K562 (cell line): ENCODE results near the gene SNAI1. TPM values are rescaled to one million over a fixed set of nuclear protein-coding genes. Genes with fewer than 3 reads are reported as not detected.

Experiments used
- ATAC-seq: fragments of 200-7000 bp; cut with Tn5 transposase; 3 replicates; pipeline ENCODE4 v1.9.1; 2020; ENCODE audit warnings: moderate library complexity
- BruUV-seq: library from RNA; stranded (reverse); fragments of 400-500 nt; replicated peaks from 2 replicates; lab custom pipeline; 2021; lab: Mats Ljungman, UMichigan
- CTCF ChIA-PET: fragments of 300-600 bp; formaldehyde crosslinking; extraction: SDS; loops from one replicate; lab custom pipeline; 2021; ENCODE audit warnings: low intra/inter-chr PET ratio; lab: Yijun Ruan, JAX
- POLR2A ChIA-PET: fragments of 300-600, 350-650 bp; sonication (Branson Sonifier 250); formaldehyde crosslinking; extraction: SDS; loops from one replicate; lab custom pipeline; 2021; ENCODE audit warnings: antibody characterized with exemption, inconsistent platforms; lab: Yijun Ruan, JAX
- DNase-seq, 4 experiments: peaks; one replicate each; pipeline versions ENCODE4 v3.0.0 to v3.0.0-alpha.2; 2011 to 2018; ENCODE audit warnings: low spot score in 3 of 4, mixed read lengths in 3 of 4; ENCODE audit errors: extremely low read depth in 1 of 4
- FAIRE-seq: peaks from 2 replicates; lab custom pipeline; 2011; peaks lifted over from hg19 to GRCh38; lab: Jason Lieb, UNC
- H2AFZ ChIP-seq: 2 replicates; pipeline ENCODE4 v1.6.0; 2011; ENCODE audit warnings: low read depth, low read length, control low read depth, inconsistent platforms
- H3K27ac ChIP-seq: fragments of 200-600 bp; 3 replicates; pipeline ENCODE4 v1.8.0; 2011; ENCODE audit warnings: low read depth, mild to moderate bottlenecking, control low read depth, inconsistent platforms, low read length, moderate library complexity, mixed read lengths; ENCODE audit errors: extremely low read depth
- H3K27me3 ChIP-seq, 2 experiments: fragments of 300-600 bp in 1 of 2; 2 replicates in 1 of 2; 3 replicates in 1 of 2; pipeline versions ENCODE4 v1.6.0 to v1.8.0; 2011; ENCODE audit warnings: inconsistent platforms in 2 of 2, low read length in 2 of 2, mild to moderate bottlenecking in 1 of 2, mixed read lengths in 1 of 2, moderate library complexity in 1 of 2; ENCODE audit not compliant: control insufficient read depth in 2 of 2, insufficient read depth in 2 of 2
- H3K36me3 ChIP-seq: fragments of 300-600 bp; 3 replicates; pipeline ENCODE4 v1.8.0; 2011; ENCODE audit warnings: mild to moderate bottlenecking, low read length, inconsistent platforms; ENCODE audit not compliant: control insufficient read depth, insufficient read depth
- H3K4me1 ChIP-seq, 2 experiments: fragments of 200-600 bp in 1 of 2; replicated peaks in 1 of 2; 2 replicates in 1 of 2; 3 replicates in 1 of 2; pipeline versions ENCODE4 v1.5.1 to v1.8.0; 2011; ENCODE audit warnings: inconsistent platforms in 2 of 2, low read length in 2 of 2, mild to moderate bottlenecking in 1 of 2, mixed read lengths in 1 of 2, moderate library complexity in 1 of 2; ENCODE audit not compliant: control insufficient read depth in 2 of 2, insufficient read depth in 2 of 2
- H3K4me2 ChIP-seq: 2 replicates; pipeline ENCODE4 v1.6.1; 2011; ENCODE audit warnings: low read length, control low read depth, inconsistent platforms, mixed read lengths; ENCODE audit not compliant: insufficient read depth
- H3K4me3 ChIP-seq: fragments of 200-600 bp; sonication (generic), shearing (Covaris generic); 2 replicates; pipeline ENCODE4 v1.5.1; 2016; ENCODE audit warnings: control low read depth, inconsistent platforms
- H3K79me2 ChIP-seq: fragments of 200-600 bp; 3 replicates; pipeline ENCODE4 v1.8.0; 2011; ENCODE audit warnings: low read length, inconsistent platforms; ENCODE audit not compliant: control insufficient read depth, insufficient read depth
- H3K9ac ChIP-seq, 2 experiments: 2 replicates each; pipeline versions ENCODE4 v1.6.0 to v1.6.1; 2011; ENCODE audit warnings: low read depth in 2 of 2, low read length in 2 of 2, control low read depth in 1 of 2, inconsistent platforms in 1 of 2, mild to moderate bottlenecking in 1 of 2, mixed read lengths in 1 of 2; ENCODE audit not compliant: insufficient read depth in 1 of 2
- H3K9me1 ChIP-seq: one replicate; pipeline ENCODE4 v1.6.0; 2011; ENCODE audit warnings: inconsistent platforms, mild to moderate bottlenecking, low read length, moderate library complexity; ENCODE audit not compliant: control insufficient read depth, insufficient read depth
- H3K9me3 ChIP-seq: replicated peaks from 2 replicates; pipeline ENCODE4 v1.5.1; 2011; ENCODE audit warnings: low read depth, low read length, inconsistent platforms; ENCODE audit not compliant: control insufficient read depth, insufficient read depth
- H4K20me1 ChIP-seq: replicated peaks from 2 replicates; pipeline ENCODE4 v1.6.1; 2011; ENCODE audit warnings: low read length, inconsistent platforms, mixed read lengths; ENCODE audit not compliant: control insufficient read depth, insufficient read depth
- CBX2 ChIP-seq: fragments of 200-600 bp; sonication (generic); IDR thresholded peaks from one replicate; pipeline ENCODE4 v1.6.1; 2012; ENCODE audit warnings: mild to moderate bottlenecking, low read length, inconsistent platforms; ENCODE audit not compliant: insufficient read depth, poor library complexity, severe bottlenecking
- DPF2 ChIP-seq: fragments of 450-650 bp; IDR thresholded peaks from 2 replicates; pipeline ENCODE4 v1.6.1; 2016
- EP400 ChIP-seq: fragments of 450-650 bp; IDR thresholded peaks from 2 replicates; pipeline ENCODE4 v1.6.1; 2017; ENCODE audit warnings: antibody characterized with exemption, mild to moderate bottlenecking, moderate library complexity
- GTF2A2 ChIP-seq: IDR thresholded peaks from 2 replicates; pipeline ENCODE4 v1.6.1; 2016; ENCODE audit warnings: mild to moderate bottlenecking, missing genetic modification characterization, missing compliant biosample characterization
- HLTF ChIP-seq: fragments of 450-650 bp; IDR thresholded peaks from 2 replicates; pipeline ENCODE4 v1.6.1; 2016
- HSF4 ChIP-seq: fragments of 250-450 bp; sonication (Bioruptor Pico); IDR thresholded peaks from 2 replicates; pipeline ENCODE4 v2.1.2; 2022; ENCODE audit warnings: mild to moderate bottlenecking, moderate library complexity, borderline replicate concordance
- LCOR ChIP-seq: sonication (generic); formaldehyde crosslinking; IDR thresholded peaks from 2 replicates; pipeline ENCODE4 v1.8.0; 2022; ENCODE audit warnings: mild to moderate bottlenecking, missing genetic modification reagents
- MECOM ChIP-seq: fragments of 250-450 bp; sonication (Bioruptor Pico); IDR thresholded peaks from 2 replicates; pipeline ENCODE4 v1.8.0; 2022; ENCODE audit warnings: inconsistent platforms
- NFRKB ChIP-seq: fragments of 450-650 bp; IDR thresholded peaks from 2 replicates; pipeline ENCODE4 v1.6.1; 2016; ENCODE audit warnings: low read depth
- RB1 ChIP-seq: fragments of 450-650 bp; IDR thresholded peaks from 2 replicates; pipeline ENCODE4 v1.6.1; 2017; ENCODE audit warnings: low read depth, mild to moderate bottlenecking
- STAG1 ChIP-seq: sonication (generic); formaldehyde crosslinking; IDR thresholded peaks from 2 replicates; pipeline ENCODE4 v1.5.0; 2020; ENCODE audit warnings: missing genetic modification reagents, borderline replicate concordance
- STAT5A ChIP-seq: IDR thresholded peaks from 2 replicates; pipeline ENCODE4 v1.6.1; 2012; ENCODE audit warnings: low read length, inconsistent platforms, borderline replicate concordance
- XRCC5 ChIP-seq: fragments of 200-400 bp; formaldehyde crosslinking; IDR thresholded peaks from 2 replicates; pipeline ENCODE4 v1.6.1; 2017; ENCODE audit warnings: low read depth, mild to moderate bottlenecking, low read length
- ZBTB1 ChIP-seq: sonication (generic); formaldehyde crosslinking; IDR thresholded peaks from 2 replicates; pipeline ENCODE4 v1.8.1; 2023; ENCODE audit warnings: missing genetic modification reagents, low read depth, mild to moderate bottlenecking, borderline replicate concordance
- ZEB2 ChIP-seq: fragments of 450-650 bp; IDR thresholded peaks from 2 replicates; pipeline ENCODE4 v1.6.1; 2016
- ZKSCAN1 ChIP-seq: fragments of 150-350 bp; IDR thresholded peaks from 2 replicates; pipeline ENCODE4 v1.6.1; 2016; ENCODE audit warnings: low read depth, low read length
- ZNF12 ChIP-seq: sonication (generic); formaldehyde crosslinking; IDR thresholded peaks from 2 replicates; pipeline ENCODE4 v1.4.0; 2020; ENCODE audit warnings: mild to moderate bottlenecking, missing genetic modification reagents
- ZNF121 ChIP-seq: sonication (generic); formaldehyde crosslinking; conservative IDR thresholded peaks from 2 replicates; pipeline ENCODE4 v1.8.0; 2022; ENCODE audit warnings: missing genetic modification reagents
- ZNF197 ChIP-seq: fragments of 200-800 bp; sonication (Bioruptor generic); IDR thresholded peaks from 2 replicates; pipeline ENCODE4 v1.6.1; 2016; ENCODE audit warnings: low read depth, missing genetic modification characterization, missing compliant biosample characterization
- ZNF24 ChIP-seq: fragments of 450-650 bp; IDR thresholded peaks from 2 replicates; pipeline ENCODE4 v1.6.1; 2016
- WGBS: fragments of 100-300 bp; shearing (Covaris generic); methylation state at CpG from one replicate; pipeline ENCODE4 v1.1.6; 2016; ENCODE audit warnings: low coverage, mixed read lengths; ENCODE audit not compliant: insufficient coverage; ENCODE audit errors: missing lambda C conversion rate; 5-methylcytosine and 5-hydroxymethylcytosine counted together
- in situ Hi-C: fragments of 300-500 bp; cut with MboI; formaldehyde crosslinking; loops from 4 replicates; pipeline ENCODE4 v1.15.0; 2018; ENCODE audit warnings: inconsistent platforms, mixed read lengths
- intact Hi-C: fragments of 100-400 bp; cut with micrococcal nuclease; formaldehyde crosslinking; loops from 2 replicates; pipeline ENCODE4 v1.14.2; 2022
- polyA plus RNA-seq, 8 experiments: library from polyadenylated mRNA; depleted of rRNA in 4 of 8; stranded (reverse) in 5 of 8; unstranded in 3 of 8; fragments of >200 nt; fragmentation: Nextera tagmentation in 2 of 8; fragmentation: Illumina TruSeq in 1 of 8; extraction: Ambion mirVana in 2 of 8; extraction: Trizol in 1 of 8; gene quantifications; 2 replicates each; pipeline versions ENCODE4 v1.2.1 to v1.2.3, GENCODE V29; 2011 to 2014; ENCODE audit warnings: inconsistent platforms in 1 of 8, missing spikeins in 1 of 8
- total RNA-seq, 7 experiments: library from RNA; depleted of rRNA in 6 of 7; stranded (reverse); fragments of >200 nt in 6 of 7; fragmentation: Illumina TruSeq in 2 of 7; extraction: Trizol in 2 of 7; gene quantifications; 2 replicates each; pipeline versions ENCODE4 v1.2.1 to v1.2.3, GENCODE V29; 2011 to 2021; ENCODE audit warnings: low replicate concordance in 1 of 7
- TF ChIP-seq, protein P1 (sequence below): fragments of 450-650 bp; IDR thresholded peaks from 2 replicates; pipeline ENCODE4 v1.6.1; 2014; ENCODE audit warnings: low read depth, mild to moderate bottlenecking, moderate library complexity, borderline replicate concordance

Gene SNAI1
- total and polyA plus RNA-seq, 9 of the 15 experiments (the other 6 are each of a cell fraction or from before 2014, with no cell fraction given), result 0.32 to 11.6 (median 2.0) TPM

GRCh38 chr20:49979030-49979832 is 3.5 kb upstream of the SNAI1 start:
- H3K27ac ChIP-seq, result peak overlapping the region; percentile 61; the same call in 2 of the 3 replicates
- POLR2A ChIA-PET, result interaction anchor here (0.6 to 1.4 kb wide), 10 partner anchors 35 to 460 kb away, joined by 3 to 6 read pairs (median 4); partner anchors contain the start of gene SPATA2
- WGBS, result 17% methylated on average over 28 of the region's 37 CpGs
- BruUV-seq, result no TSS peak
- peak overlapping the region; percentile 79 for H3K4me2 ChIP-seq
- H3K79me2 ChIP-seq, result peaks cover 15% of the 10 kb centered on the region
- FAIRE-seq, result peak; percentile 23
- peaks cover 6% of the 10 kb centered on the region; the same call in 2 of the 3 replicates for H3K36me3 ChIP-seq
- CTCF ChIA-PET, result interaction anchor here (0.8 to 8.4 kb wide), 9 partner anchors 91 to 201 kb away, joined by 3 to 100 read pairs (median 5); no protein-coding TSS in a partner anchor
- H3K9ac ChIP-seq, result peak overlapping the region; percentile 53 to 89; a peak in 3 of 4 replicates
- H2AFZ ChIP-seq, result peak overlapping the region; percentile 98
- H3K4me3 ChIP-seq, result peak overlapping the region; percentile 25
- H3K27me3 ChIP-seq, result no peaks in the 10 kb centered on the region
- intact Hi-C loops (loop anchor here (1.0 to 2.0 kb wide), 3 partner anchors 92 to 200 kb away; no protein-coding TSS in a partner anchor), in situ Hi-C loops (loop anchor here (5.0 to 10.0 kb wide), 2 partner anchors 483 to 596 kb away; no protein-coding TSS in a partner anchor)
- no peaks in the 10 kb centered on the region for H3K9me1 ChIP-seq
- no peaks in the 10 kb centered on the region for H4K20me1 ChIP-seq
- DNase-seq, result peak; percentile 84 to 87 (median 86)
- no peaks in the 10 kb centered on the region for H3K9me3 ChIP-seq
- H3K4me1 ChIP-seq, result peaks cover 43 to 49% of the 10 kb centered on the region in 2 experiments
- peak; percentile 76 for ATAC-seq
- TF ChIP-seq LCOR (peak; percentile 61), STAT5A (no peak), HLTF (peak; percentile 58; the same call in 1 of the 2 replicates), ZNF24 (0 out of 2 replicates have a peak, but pooled peaks have one; percentile 10), RB1 (peak; percentile 95), ZNF12 (no peak), STAG1 (CRISPR knock-in tag) (peak; percentile 95), CBX2 (no peak), NFRKB (peak; percentile 38; the same call in 1 of the 2 replicates), ZBTB1 (peak; percentile 84), MECOM (CRISPR knock-in tag) (no peak), HSF4 (0 out of 2 replicates have a peak, but pooled peaks have one; percentile 39), DPF2 (peak; percentile 50; the same call in 1 of the 2 replicates), GTF2A2 (tag) (no peak), ZEB2 (0 out of 2 replicates have a peak, but pooled peaks have one; percentile 28), ZNF121 (CRISPR knock-in tag) (peak; percentile 53; the same call in 1 of the 2 replicates), EP400 (peak; percentile 94), ZNF197 (CRISPR knock-in tag) (0 out of 2 replicates have a peak, but pooled peaks have one; percentile 43), ZKSCAN1 (peak; percentile 53; the same call in 1 of the 2 replicates), XRCC5 (peak; percentile 81)
- TF ChIP-seq, protein P1, sequence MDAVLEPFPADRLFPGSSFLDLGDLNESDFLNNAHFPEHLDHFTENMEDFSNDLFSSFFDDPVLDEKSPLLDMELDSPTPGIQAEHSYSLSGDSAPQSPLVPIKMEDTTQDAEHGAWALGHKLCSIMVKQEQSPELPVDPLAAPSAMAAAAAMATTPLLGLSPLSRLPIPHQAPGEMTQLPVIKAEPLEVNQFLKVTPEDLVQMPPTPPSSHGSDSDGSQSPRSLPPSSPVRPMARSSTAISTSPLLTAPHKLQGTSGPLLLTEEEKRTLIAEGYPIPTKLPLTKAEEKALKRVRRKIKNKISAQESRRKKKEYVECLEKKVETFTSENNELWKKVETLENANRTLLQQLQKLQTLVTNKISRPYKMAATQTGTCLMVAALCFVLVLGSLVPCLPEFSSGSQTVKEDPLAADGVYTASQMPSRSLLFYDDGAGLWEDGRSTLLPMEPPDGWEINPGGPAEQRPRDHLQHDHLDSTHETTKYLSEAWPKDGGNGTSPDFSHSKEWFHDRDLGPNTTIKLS, result peak; percentile 54; the same call in 1 of the 2 replicates
